Endothelial cell of umbilical vein (primary cell): ENCODE measurements around the gene ASIC4.

ENCODE experiments used
- EZH2 ChIP-seq: IDR thresholded peaks from 2 replicates; pipeline ENCODE4 v1.6.1; 2012; ENCODE audit warnings: borderline replicate concordance, low read depth, mild to moderate bottlenecking, moderate library complexity, low read length, inconsistent platforms; ENCODE audit not compliant: severe bottlenecking
- JUN ChIP-seq: IDR thresholded peaks from 2 replicates; pipeline ENCODE4 v1.6.1; 2011; ENCODE audit warnings: borderline replicate concordance, low read depth; ENCODE audit not compliant: insufficient read length, insufficient read depth
- POLR2A ChIP-seq: IDR thresholded peaks from 2 replicates; pipeline ENCODE4 v1.6.1; 2012; ENCODE audit warnings: low read depth, mild to moderate bottlenecking, control low read depth, low read length
- TF ChIP-seq, protein P1 (sequence below), 2 donors: IDR thresholded peaks; 1 replicate in 1 of 2; 2 replicates in 1 of 2; pipeline ENCODE4 v1.5.1; 2011; ENCODE audit warnings: low read length in 2 of 2, mild to moderate bottlenecking in 2 of 2, moderate library complexity in 2 of 2, control low read depth in 1 of 2, inconsistent platforms in 1 of 2, low read depth in 1 of 2; ENCODE audit not compliant: insufficient read depth in 1 of 2; ENCODE audit errors: extremely low read depth in 1 of 2

DNA sequence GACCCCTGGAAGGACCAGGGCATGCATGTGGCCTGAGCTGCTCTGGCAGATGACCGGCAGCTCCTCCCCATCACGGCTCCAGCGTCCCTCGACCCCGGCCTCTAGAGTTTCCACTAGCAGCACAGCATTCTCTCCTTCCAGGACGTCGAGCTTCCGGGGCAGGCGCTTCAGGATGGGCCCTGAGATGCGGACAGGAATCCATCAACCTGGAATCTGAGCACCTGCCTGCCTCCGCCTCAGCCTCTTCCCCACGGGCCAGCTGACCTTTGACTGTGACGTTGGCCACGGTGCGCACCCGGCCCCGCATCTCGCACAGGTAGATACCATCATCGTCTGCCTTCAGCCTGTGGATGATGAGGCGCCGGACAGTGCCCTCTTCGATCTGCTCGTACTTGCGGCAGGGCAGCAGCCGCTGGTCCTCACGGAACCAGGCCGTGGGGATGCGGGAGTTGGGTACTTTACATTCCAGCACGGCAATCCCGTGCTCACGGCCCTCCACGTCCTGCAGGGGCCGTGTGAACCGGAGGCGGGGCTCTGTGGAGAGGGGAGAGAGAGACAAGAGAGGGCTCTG lies 53.6 kb downstream of the ASIC4 start:
- no peak for TF ChIP-seq POLR2A
- TF ChIP-seq, protein P1, sequence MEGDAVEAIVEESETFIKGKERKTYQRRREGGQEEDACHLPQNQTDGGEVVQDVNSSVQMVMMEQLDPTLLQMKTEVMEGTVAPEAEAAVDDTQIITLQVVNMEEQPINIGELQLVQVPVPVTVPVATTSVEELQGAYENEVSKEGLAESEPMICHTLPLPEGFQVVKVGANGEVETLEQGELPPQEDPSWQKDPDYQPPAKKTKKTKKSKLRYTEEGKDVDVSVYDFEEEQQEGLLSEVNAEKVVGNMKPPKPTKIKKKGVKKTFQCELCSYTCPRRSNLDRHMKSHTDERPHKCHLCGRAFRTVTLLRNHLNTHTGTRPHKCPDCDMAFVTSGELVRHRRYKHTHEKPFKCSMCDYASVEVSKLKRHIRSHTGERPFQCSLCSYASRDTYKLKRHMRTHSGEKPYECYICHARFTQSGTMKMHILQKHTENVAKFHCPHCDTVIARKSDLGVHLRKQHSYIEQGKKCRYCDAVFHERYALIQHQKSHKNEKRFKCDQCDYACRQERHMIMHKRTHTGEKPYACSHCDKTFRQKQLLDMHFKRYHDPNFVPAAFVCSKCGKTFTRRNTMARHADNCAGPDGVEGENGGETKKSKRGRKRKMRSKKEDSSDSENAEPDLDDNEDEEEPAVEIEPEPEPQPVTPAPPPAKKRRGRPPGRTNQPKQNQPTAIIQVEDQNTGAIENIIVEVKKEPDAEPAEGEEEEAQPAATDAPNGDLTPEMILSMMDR (IDR thresholded peaks at IDR 0.05; ENCODE audit: extremely low read depth in 1 of 2, insufficient read depth in 1 of 2, low read depth in 1 of 2, low read length in 2 of 2): no peak
- no peak for TF ChIP-seq JUN
- TF ChIP-seq EZH2: no peak
